ENCODE measurements around the gene KCNIP4.

The KCNIP4 gene

DNA sequence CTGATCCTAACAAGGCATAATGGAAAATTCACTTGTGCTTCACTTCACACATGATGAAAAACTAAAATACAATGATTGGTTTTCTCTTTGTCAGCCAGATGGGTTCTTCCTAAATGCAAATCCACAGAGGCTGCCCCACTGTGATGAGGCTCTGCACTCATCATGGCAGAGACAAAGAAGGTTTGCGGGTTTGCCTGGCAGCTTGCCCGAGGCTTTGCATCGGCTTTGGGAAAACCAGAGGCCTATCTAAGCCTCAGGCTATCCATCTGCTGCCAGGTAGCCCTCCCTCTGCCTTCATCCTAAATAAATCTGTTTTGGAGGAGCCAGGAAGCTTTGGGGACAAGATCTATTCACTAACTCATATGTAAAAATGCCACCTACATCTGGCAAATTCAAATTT is 1004.1 kb downstream of the KCNIP4 start:
- no peak for DNase-seq (ENCODE audit: low spot score)

GRCh38 chr4:20938204-20938603 is 1010.4 kb downstream of the KCNIP4 start:
- no peak for DNase-seq (ENCODE audit: low spot score)

- DNase-seq (ENCODE audit: low spot score) = no peak
Observed at GRCh38 chr4:20926529-20926928, 1022.0 kb downstream of the KCNIP4 start.

GRCh38 chr4:20925176-20925575 is 1023.4 kb downstream of the KCNIP4 start:
- DNase-seq (ENCODE audit: low spot score) = no peak

DNA sequence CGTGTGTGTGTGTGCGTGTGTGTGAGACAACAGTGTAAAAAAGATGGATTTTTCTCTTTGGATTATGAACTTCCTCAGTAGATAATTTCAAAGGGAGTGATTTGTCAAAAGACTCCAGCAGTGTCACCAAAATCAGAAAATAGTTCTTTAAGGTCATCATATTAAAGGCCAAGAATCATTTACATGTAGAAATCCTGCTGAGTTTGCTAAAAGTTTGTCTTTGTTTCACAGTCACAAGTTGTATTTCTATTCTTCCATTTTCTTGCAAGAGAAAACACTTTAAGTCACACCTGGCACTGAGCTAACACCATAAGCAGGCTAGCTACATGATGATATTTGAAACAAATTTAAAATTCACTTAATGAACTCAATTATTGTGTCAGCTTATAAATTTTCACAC is 1025.6 kb downstream of the KCNIP4 start:
- no peak for DNase-seq (ENCODE audit: low spot score)

- DNase-seq (ENCODE audit: low spot score) = no peak
Observed at GRCh38 chr4:20916106-20916505, 1032.5 kb downstream of the KCNIP4 start.

DNA sequence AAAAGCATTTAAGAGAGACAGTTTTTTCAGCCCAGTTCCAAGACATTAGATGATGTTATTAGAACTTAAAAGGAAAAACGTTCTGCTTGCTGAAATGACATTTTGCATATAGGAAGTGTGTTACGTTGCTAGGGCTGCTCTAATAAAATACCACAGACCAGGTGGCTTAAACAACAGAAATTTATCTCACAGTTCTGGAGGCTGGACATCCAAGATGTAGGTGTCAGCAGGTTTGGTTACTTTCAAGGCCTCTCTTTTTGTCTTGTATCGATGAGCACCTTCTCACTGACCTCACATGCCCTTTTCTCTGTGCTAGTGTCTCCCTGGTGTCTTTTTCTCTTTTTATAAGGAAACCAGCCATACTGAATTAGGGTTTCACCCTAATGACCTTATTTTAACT is 1043.6 kb downstream of the KCNIP4 start:
- DNase-seq (ENCODE audit: low spot score) = no peak

GRCh38 chr4:20901851-20902250 is 1046.7 kb downstream of the KCNIP4 start:
- DNase-seq (ENCODE audit: low spot score) = no peak

GRCh38 chr4:20899591-20899990 is 1049.0 kb downstream of the KCNIP4 start:
- DNase-seq (ENCODE audit: low spot score) = no peak

GRCh38 chr4:20895988-20896387 is 1052.6 kb downstream of the KCNIP4 start:
- DNase-seq (ENCODE audit: low spot score) = no peak

- no peak for DNase-seq (ENCODE audit: low spot score)
Observed at GRCh38 chr4:20895208-20895607, 1053.4 kb downstream of the KCNIP4 start.

- DNase-seq (ENCODE audit: low spot score) = no peak
Observed at GRCh38 chr4:20890761-20891160, 1057.8 kb downstream of the KCNIP4 start.

DNA sequence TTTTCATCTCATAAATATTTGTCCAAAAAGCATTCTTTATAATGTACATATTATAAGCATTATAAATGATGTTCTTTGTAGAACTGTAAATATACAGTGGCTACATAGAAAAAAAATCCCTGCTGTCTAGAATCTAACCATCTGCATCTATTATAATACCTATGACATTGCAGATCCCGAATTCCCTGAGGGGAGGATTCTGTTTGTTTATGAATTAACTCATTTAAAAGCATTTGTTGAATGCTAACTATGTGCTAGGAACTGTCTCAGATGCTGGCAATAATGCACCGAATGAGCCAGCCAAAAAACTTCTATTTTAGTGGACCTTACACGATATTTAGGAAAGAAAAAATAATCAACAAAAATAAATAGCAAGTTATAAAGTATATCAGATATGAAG is 1058.7 kb downstream of the KCNIP4 start:
- DNase-seq (ENCODE audit: low spot score) = no peak

- no peak for DNase-seq (ENCODE audit: low spot score)
Observed at GRCh38 chr4:20883677-20884076, 1064.9 kb downstream of the KCNIP4 start.

GRCh38 chr4:20883231-20883630 is 1065.3 kb downstream of the KCNIP4 start:
- DNase-seq (ENCODE audit: low spot score) = no peak

DNA sequence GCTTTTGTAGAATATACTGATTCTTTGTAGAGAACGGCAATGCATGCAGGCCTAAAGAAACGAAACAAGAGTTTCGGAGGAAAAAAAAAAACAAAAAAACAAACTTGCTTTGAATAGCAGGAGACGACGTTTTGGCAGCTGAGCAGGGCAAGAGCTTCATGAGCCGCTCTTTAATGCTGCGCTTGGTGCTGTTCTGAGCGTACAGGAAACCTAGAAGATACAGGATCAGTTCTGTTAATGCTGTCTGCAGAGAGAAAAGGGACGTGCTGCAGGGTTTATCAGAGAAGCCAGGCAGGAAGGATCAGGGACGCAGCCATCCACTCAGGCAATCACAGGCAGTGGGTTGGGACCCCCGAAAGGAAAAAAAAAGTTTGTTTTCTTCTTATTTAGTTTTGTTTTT is 1066.1 kb downstream of the KCNIP4 start:
- DNase-seq (ENCODE audit: low spot score) = no peak

GRCh38 chr4:20881658-20882057 is 1066.9 kb downstream of the KCNIP4 start:
- no peak for DNase-seq (ENCODE audit: low spot score)

DNA sequence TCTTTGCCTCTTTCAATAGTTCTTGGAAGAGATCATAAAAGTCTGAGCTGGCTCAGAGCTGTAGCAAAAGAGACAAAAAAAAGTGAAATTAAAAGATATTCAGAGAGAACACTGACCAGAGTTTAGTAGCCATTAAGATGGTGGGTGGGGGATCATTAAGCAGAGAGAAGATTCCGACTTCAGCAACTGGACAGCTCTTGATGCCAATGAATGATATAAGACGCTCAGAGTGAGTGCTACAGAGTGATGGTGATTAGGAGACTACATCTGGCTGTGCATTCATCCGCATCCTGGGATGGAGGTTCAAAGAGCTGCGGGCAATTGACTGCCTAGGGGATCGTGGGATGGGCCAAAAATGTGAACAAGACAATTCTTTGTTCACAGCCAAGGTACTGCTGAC is 1069.8 kb downstream of the KCNIP4 start:
- DNase-seq (ENCODE audit: low spot score) = no peak

DNA sequence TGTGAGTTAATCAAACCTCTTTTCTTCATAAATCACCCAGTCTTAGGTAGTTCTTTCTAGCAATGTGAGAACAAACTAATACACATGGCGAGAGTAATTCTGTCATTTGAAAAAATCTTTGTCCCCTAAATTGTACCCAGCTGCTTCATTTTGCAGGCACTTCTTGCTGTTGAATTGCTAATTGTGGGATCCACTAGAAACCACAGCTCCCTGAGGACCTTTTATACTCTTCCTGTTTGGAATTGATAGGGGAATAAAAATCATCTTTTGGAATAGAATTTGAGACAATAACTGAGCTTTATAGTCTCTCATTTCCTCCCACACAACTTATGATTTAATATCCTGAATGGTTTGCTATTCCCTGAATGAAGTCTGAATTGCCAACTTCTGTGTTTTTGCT is 1078.1 kb downstream of the KCNIP4 start:
- no peak for DNase-seq (ENCODE audit: low spot score)

- no peak for DNase-seq (ENCODE audit: low spot score)
Observed at GRCh38 chr4:20868108-20868507, 1080.5 kb downstream of the KCNIP4 start.

GRCh38 chr4:20860878-20861277 is 1087.7 kb downstream of the KCNIP4 start:
- no peak for DNase-seq (ENCODE audit: low spot score)

DNA sequence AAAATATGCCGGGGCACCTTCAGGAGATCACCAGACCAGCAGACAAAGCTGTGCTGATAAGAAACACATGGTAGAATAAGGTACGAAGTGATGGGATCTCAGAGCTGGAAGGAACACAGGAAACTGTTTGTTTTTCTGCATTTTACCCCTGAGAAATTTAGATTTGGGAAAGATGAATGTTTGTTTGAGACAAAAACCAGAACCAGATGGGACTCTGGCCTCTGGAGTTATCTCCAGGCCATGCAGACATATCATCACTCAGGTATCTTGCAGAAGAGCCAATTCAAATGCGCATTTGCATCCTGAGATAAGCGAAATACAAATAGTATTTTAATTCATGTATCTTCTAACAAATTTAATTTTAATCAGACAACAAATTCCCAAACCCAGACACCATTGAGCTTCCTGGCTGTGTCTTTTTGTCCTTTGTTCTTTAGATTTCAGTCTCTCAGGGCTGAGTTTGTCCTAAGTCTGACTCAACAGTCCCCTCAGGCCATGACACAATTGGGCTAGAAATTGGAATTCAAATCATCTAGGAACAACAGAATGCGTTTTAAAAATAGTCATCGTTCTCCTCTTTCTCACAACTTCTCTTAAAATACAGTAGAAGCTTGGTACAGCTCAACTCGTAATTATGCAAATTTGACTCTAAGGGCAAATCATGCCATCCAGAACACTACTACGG is 1089.3 kb downstream of the KCNIP4 start:
- no peak for DNase-seq (ENCODE audit: low spot score)

- no peak for DNase-seq (ENCODE audit: low spot score)
Observed at GRCh38 chr4:20857081-20857480, 1091.5 kb downstream of the KCNIP4 start.

- no peak for DNase-seq (ENCODE audit: low spot score)
Observed at GRCh38 chr4:20847124-20847747, 1101.3 kb downstream of the KCNIP4 start.

Measured in ecto neural progenitor cell (in vitro differentiated cells).